GM19328 (cell line): ENCODE data around the gene DPP6.
"Not testable (repeated sequence)": the region's sequence is repeated elsewhere in the genome, so short reads cannot be mapped to it uniquely, and the experiment has no call there.

Experiments used
- ATAC-seq: cut with Tn5 transposase; IDR thresholded peaks from one replicate; pipeline ENCODE4 v1.9.1; 2021; ENCODE audit warnings: mild to moderate bottlenecking, moderate library complexity; ENCODE audit not compliant: unreplicated experiment

Gene DPP6

DNA sequence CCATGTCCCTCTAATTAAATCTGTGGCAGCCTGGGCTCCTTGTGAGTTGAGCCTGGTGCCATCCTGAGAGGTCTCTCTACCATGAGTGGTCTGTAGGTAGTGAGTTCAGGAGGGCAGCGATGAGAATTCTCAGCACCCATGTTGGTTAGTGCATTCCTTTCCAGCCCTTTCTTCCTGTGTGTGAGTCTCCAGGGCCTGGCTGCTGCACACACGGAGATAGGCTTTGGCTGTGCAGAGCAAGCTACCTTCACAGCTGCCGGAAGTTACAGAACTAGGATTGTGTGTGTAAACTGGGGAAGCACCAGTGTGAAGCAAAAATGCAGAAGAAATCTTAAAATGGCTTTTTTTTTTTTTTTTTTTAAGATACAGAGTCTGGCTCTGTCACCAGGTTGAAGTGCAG lies 592.2 kb downstream of the DPP6 start:
- no peak for ATAC-seq

- ATAC-seq, result no peak
These were observed 594.2 kb downstream of the DPP6 start for GRCh38 chr7:154646126-154647013.

DNA sequence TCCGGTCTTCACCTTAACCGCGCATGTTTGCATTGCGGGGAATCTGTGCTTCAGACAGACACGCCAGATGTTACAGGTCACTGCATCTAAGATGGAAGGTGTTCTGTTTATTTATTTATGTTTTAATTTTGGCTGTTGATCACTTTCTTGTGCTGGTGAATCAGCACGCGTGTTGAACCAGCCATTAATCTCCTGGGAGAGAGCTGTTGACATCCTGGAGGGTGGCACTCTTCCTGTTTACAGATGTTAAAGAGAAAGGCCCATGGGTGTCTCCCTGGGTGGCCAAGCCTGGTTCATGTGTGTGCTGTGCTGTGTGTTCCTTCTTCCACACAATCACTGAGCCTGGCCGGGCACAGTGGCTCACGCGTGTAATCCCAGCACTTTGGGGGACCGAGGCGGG lies 595.4 kb downstream of the DPP6 start:
- no peak for ATAC-seq

DNA sequence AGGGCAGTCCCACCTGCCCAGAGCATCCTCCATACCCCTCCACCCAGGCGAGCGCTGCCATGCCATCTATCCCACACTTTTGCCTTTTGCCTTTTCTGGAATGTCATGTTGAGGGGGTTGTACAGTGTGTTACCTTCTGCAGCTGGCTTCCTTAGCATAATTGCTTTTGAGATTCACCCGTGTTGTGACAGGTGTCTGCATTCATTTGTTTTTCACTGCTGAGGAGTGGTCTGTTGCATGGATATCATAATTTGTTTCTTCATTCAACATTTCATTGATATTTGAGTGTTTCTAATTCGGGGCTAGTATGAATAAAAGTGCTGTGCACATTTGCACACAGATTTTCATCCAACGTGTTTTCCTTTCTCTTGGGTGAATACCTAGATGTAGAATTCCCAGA lies 596.8 kb downstream of the DPP6 start:
- ATAC-seq, result no peak

DNA sequence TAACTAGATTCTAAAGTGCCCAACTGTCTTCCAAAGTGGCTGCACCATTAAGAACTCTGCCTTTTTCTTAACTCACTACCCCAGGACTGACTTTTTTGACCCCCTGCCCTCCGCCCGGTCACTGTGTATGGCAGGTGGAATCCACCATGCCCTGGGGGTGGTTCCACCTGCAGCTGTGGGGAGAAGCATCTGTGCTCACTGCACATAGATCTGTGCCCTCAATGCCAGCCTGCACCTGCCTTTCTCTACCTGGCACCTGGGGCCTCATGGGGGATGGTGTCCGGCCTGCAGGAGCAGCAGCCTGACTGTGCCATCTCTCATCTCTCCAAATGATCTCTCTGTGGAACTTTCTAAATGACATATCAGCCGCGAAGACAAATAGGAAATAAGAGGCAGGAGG lies 597.2 kb downstream of the DPP6 start:
- ATAC-seq, result no peak

DNA sequence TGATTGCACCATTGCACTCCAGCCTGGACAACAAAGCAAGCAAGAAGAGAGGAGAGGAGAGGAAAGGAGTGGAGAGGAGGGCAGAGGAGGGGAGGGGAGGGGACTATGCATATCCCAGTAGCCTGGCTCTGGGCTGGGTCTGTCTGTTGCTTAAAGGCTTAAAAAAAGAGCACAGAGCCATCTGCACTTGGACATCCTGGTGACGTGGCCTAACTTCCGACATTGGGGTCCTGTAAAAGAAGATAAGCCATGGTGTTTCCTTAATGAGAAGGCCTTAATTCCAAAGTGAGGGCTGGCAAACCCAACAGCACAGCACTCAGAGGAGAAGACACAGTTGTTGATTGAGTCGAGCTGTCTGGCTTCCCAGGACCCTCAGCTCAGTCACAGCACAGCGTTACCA lies 598.1 kb downstream of the DPP6 start:
- ATAC-seq, result no peak

GRCh38 chr7:154651501-154651900 lies 599.3 kb downstream of the DPP6 start:
- ATAC-seq, result no peak

DNA sequence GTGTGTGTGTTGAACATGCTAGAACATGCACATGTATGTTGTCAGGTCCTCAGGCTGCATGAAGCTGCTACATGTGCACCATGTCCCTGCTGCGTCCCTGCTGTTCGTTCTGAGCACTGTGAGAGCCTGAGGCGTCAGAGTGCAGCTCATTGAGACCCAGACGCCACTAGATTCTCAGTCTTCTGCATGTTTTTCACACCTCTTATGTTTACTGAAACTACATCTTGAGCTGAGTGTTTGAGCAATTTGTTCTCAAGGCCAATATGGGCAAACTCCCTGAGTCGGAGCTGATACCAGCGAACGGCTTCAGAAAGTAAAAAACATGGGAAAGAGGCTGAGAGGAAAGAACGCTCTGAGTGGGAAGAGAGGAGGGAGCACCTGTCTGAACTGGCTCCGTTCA lies 600.4 kb downstream of the DPP6 start:
- no peak for ATAC-seq

GRCh38 chr7:154653281-154653680 lies 601.1 kb downstream of the DPP6 start:
- no peak for ATAC-seq

GRCh38 chr7:154656618-154657017 lies 604.4 kb downstream of the DPP6 start:
- no peak for ATAC-seq

DNA sequence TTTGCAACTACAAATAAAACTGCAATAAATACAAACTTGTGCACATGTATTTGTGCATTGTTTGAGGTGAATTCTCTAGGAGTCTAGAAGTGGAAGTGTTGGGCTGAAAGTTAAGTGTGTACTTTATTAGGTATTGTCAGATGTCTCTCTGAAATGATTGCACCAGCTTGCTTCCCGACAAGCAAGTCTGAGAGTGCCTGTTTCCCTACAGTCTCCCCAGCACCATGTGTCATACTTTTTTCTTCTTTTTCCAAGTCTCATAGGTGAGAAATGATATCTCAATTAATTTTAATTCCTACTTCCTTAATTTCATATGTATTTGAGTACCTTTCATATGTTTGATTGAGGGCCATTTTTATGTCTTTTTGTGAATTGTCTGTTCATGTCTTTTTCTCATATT lies 614.6 kb downstream of the DPP6 start:
- no peak for ATAC-seq

DNA sequence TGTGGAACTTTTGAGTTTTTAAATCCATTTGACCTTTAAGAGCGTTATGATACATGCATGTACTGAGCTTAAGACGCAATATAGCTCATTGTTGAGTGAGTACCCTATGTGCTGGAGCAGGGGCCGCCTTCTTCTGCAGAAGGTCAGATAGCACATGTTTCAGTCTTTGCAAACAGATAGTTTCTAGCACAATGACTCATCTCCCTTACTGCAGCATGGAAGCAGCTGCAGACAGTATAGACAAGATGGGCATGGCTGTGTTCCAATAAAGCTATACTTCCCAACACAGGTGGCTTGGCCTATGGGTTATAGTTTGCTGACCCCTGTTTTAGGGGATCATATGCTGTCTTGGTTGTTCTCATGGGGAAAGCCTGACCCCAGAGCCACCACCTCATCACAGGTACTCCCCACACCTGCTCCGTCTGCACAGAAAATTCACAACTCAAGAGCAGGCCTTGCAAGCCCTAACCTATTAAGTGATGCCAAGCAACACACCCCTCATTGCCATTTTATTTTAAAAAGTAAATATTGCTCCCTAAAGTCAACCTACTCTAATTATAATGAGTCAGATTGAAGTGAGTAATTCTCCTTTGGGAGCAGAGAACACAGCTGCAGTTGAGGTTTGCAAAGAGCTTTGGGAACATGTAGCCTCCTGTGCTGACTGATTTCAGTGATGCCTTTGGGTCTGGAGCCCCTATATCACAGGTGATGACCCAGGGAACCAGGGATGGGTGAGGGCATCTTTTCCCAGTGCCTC lies 620.6 kb downstream of the DPP6 start:
- ATAC-seq, result no peak

GRCh38 chr7:154674191-154674590 lies 622.0 kb downstream of the DPP6 start:
- ATAC-seq, result no peak

GRCh38 chr7:154675560-154675959 lies 623.4 kb downstream of the DPP6 start:
- ATAC-seq, result no peak

DNA sequence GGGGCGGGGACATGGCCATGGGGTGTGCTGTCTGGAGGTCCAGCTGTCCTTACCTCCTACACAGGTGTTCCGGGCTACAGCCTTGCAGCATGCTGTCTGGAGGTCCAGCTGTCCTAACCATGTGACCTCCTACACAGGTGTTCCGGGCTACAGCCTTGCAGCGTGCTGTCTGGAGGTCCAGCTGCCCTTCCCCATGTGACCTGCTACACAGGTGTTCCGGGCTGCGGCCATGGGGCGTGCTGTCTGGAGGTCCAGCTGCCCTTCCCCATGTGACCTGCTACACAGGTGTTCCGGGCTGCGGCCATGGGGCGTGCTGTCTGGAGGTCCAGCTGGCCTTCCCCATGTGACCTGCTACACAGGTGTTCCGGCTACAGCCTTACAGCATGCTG lies 623.8 kb downstream of the DPP6 start:
- not testable (repeated sequence) for ATAC-seq

GRCh38 chr7:154676422-154677073 lies 624.4 kb downstream of the DPP6 start:
- no peak for ATAC-seq

DNA sequence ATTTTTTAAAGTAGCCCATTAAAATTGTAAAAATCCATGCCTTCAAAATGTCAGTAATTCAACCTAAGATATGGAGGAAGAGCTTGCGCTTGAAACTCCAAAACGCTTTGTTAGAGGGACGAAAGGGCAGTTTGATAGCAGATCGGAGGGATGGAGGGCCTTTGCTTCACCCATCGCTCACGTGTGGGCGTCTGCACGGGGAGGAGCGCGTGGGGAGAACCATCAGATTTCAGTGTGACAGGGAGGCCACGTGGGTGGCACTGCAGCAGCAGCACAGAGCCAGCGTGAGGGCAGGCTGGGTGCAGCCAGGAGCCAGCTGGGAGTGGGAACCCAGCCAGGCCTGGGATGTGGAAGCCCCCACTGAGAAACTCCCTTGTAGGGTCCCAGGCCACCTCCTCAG lies 625.3 kb downstream of the DPP6 start:
- ATAC-seq, result no peak

DNA sequence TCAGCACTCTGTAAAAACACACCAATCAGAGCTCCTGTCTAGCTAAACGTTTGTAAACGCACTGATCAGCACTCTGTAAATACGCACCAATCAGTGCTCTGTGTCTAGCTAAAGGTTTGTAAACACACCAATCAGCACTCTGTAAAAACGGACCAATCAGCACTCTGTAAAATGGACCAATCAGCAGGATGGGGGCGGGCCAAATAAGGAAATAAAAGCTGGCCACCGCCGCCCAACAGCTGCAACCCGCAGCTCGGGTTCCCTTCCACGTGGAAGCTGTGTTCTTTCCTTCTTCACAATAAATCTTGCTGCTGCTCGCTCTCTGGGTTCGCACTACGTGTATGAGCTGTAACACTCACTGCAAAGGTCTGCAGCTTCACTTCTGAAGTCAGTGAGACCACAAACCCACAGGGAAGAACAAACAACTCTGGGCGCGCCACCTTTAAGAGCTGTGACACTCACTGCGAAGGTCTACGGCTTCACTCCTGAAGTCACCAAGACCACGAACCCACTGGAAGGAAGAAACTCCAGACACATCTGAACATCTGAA lies 625.9 kb downstream of the DPP6 start:
- not testable (repeated sequence) for ATAC-seq

- no peak for ATAC-seq
These were observed 627.3 kb downstream of the DPP6 start for GRCh38 chr7:154679379-154680053.

GRCh38 chr7:154680894-154681659 lies 628.9 kb downstream of the DPP6 start:
- ATAC-seq, result no peak
